22Rv1 (cell line): Measurements from ENCODE around the gene SCFD2.

ENCODE experiments used
- ZFX ChIP-seq: fragments of 450-650 bp; IDR thresholded peaks from 2 replicates; pipeline ENCODE4 v1.6.1; 2017; ENCODE audit warnings: antibody characterized with exemption, borderline replicate concordance
- TF ChIP-seq, protein P1 (sequence below): fragments of 450-650 bp; IDR thresholded peaks from 2 replicates; pipeline ENCODE4 v1.5.1; 2017; ENCODE audit warnings: mild to moderate bottlenecking

GRCh38 chr4:52863324-52863723 is 502.5 kb downstream of the SCFD2 start:
- TF ChIP-seq, protein P1, sequence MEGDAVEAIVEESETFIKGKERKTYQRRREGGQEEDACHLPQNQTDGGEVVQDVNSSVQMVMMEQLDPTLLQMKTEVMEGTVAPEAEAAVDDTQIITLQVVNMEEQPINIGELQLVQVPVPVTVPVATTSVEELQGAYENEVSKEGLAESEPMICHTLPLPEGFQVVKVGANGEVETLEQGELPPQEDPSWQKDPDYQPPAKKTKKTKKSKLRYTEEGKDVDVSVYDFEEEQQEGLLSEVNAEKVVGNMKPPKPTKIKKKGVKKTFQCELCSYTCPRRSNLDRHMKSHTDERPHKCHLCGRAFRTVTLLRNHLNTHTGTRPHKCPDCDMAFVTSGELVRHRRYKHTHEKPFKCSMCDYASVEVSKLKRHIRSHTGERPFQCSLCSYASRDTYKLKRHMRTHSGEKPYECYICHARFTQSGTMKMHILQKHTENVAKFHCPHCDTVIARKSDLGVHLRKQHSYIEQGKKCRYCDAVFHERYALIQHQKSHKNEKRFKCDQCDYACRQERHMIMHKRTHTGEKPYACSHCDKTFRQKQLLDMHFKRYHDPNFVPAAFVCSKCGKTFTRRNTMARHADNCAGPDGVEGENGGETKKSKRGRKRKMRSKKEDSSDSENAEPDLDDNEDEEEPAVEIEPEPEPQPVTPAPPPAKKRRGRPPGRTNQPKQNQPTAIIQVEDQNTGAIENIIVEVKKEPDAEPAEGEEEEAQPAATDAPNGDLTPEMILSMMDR: no peak
- no peak for TF ChIP-seq ZFX
